ENCODE results near the gene PCLO. TPM values are rescaled to one million over a fixed set of nuclear protein-coding genes. Genes with fewer than 3 reads are reported as not detected.

The PCLO gene
- polyA plus RNA-seq, 2 of the 4 experiments (the other 2 are of a cell fraction), result 0.41 to 1.1 TPM

GRCh38 chr7:82816272-82816671, 346.4 kb downstream of the PCLO start:
- H3K4me1 ChIP-seq, result no peaks in the 10 kb centered on the region
- ChIA-PET POLR2A (no interaction called here), CTCF (interaction anchor here (0.8 kb wide), 1 partner anchor 32 kb away, joined by 3 read pairs; no protein-coding TSS in a partner anchor)
- no peak for FAIRE-seq
- no peak overlapping the region for H3K27ac ChIP-seq
- no peaks in the 10 kb centered on the region for H3K9me3 ChIP-seq
- no peak overlapping the region for H3K4me3 ChIP-seq
- no peak for TF ChIP-seq FOSL2 (IDR thresholded peaks at IDR 0.05)
- TF ChIP-seq FOSL2 (CRISPR knock-in tag; IDR thresholded peaks at IDR 0.05), result no peak
- TF ChIP-seq HOXB5 (CRISPR knock-in tag; IDR thresholded peaks at IDR 0.05), result no peak
- TF ChIP-seq KDM1A (IDR thresholded peaks at IDR 0.05; ENCODE audit: low read depth), result no peak
- TF ChIP-seq RNF2 (IDR thresholded peaks at IDR 0.05; ENCODE audit: borderline replicate concordance, low read depth), result no peak
- no peak for TF ChIP-seq KDM5A (IDR thresholded peaks at IDR 0.05)
- no peak for TF ChIP-seq EP300 (IDR thresholded peaks at IDR 0.05)
- TF ChIP-seq BHLHE40 (IDR thresholded peaks at IDR 0.05; ENCODE audit: low read depth, low read length), result no peak
- TF ChIP-seq ZC3H11A (IDR thresholded peaks at IDR 0.05), result no peak
- TF ChIP-seq ATOH8 (CRISPR knock-in tag; IDR thresholded peaks at IDR 0.05; ENCODE audit: low read depth), result no peak
- TF ChIP-seq PBX3 (IDR thresholded peaks at IDR 0.05), result no peak
- no peak for TF ChIP-seq MYC (IDR thresholded peaks at IDR 0.05; ENCODE audit: borderline replicate concordance, low read length)
- no peak for ATAC-seq
- H3K4me2 ChIP-seq, result no peak overlapping the region
- DNase-seq (ENCODE audit: low read depth in 1 of 2, low spot score in 1 of 2), result no peak

- Histone ChIP-seq H3K4me3 (no peak overlapping the region), H3K4me1 (peaks cover 2% of the 10 kb centered on the region), H3K27ac (no peak overlapping the region), H3K4me2 (no peak overlapping the region), H3K9me3 (no peaks in the 10 kb centered on the region)
- ChIA-PET CTCF (interaction anchor here (0.7 to 3.1 kb wide), 12 partner anchors 10 to 467 kb away, joined by 3 to 17 read pairs (median 4); no protein-coding TSS in a partner anchor), POLR2A (interaction anchor here (0.8 kb wide), 1 partner anchor 352 kb away, joined by 3 read pairs; the partner anchor contains the start of gene PCLO)
- FAIRE-seq (peak; percentile 49), DNase-seq (ENCODE audit: low read depth in 1 of 2, low spot score in 1 of 2) (peak; percentile 34 to 63), ATAC-seq (peak; percentile 83 to 90)
- TF ChIP-seq RAD21 (conservative IDR thresholded peaks at IDR 0.05 in 1 of 2, IDR thresholded peaks at IDR 0.05 in 1 of 2) (peak; percentile 62 to 66), SMC3 (IDR thresholded peaks at IDR 0.05) (peak; percentile 77), EHMT2 (IDR thresholded peaks at IDR 0.05; ENCODE audit: low read depth) (no peak), EHF (CRISPR knock-in tag; IDR thresholded peaks at IDR 0.05) (no peak), CTCF (IDR thresholded peaks at IDR 0.05) (peak; percentile 87)
- 24% methylated on average over 4 of the region's 4 CpGs for WGBS (ENCODE audit: missing lambda C conversion rate)
These were observed 352.0 kb downstream of the PCLO start for GRCh38 chr7:82810558-82811259.

GRCh38 chr7:82808633-82809032, 354.1 kb downstream of the PCLO start:
- Histone ChIP-seq H3K27ac (no peak overlapping the region), H3K4me3 (no peak overlapping the region), H3K4me2 (no peak overlapping the region), H3K4me1 (peaks cover 10% of the 10 kb centered on the region), H3K9me3 (no peaks in the 10 kb centered on the region)
- DNase-seq (ENCODE audit: low read depth in 1 of 2, low spot score in 1 of 2) (no peak), FAIRE-seq (no peak), ATAC-seq (no peak)
- ChIA-PET CTCF (interaction anchor here (0.6 to 1.5 kb wide), 6 partner anchors 9 to 264 kb away, joined by 3 to 5 read pairs (median 3); no protein-coding TSS in a partner anchor), POLR2A (no interaction called here)
- TF ChIP-seq RARB (CRISPR knock-in tag; IDR thresholded peaks at IDR 0.05) (no peak), HMGXB4 (CRISPR knock-in tag; IDR thresholded peaks at IDR 0.05; ENCODE audit: borderline replicate concordance) (no peak), MAX (IDR thresholded peaks at IDR 0.05) (no peak), HOXB13 (CRISPR knock-in tag; IDR thresholded peaks at IDR 0.05; ENCODE audit: low read depth) (no peak), CEBPB (IDR thresholded peaks at IDR 0.05) (no peak)
- WGBS (ENCODE audit: missing lambda C conversion rate), result 67% methylated on average over 2 of the region's 2 CpGs

Measured in A549 (cell line).